Stimulated activated CD4-positive, alpha-beta T cell treated with anti-CD3 and anti-CD28 coated beads, Interleukin-12 subunit alpha, Interleukin-12 subunit beta, amount 100 ng/mL, for 24 hours (primary cell): ENCODE results near the gene ZDHHC7.
"Not testable (repeated sequence)": the region's sequence is repeated elsewhere in the genome, so short reads cannot be mapped to it uniquely, and the experiment has no call there.

Source experiments
- DNase-seq, 2 experiments: peaks; one replicate each; pipeline ENCODE4 v3.0.0-alpha.2; 2020; ENCODE audit warnings: low read depth in 2 of 2

ZDHHC7 gene

DNA sequence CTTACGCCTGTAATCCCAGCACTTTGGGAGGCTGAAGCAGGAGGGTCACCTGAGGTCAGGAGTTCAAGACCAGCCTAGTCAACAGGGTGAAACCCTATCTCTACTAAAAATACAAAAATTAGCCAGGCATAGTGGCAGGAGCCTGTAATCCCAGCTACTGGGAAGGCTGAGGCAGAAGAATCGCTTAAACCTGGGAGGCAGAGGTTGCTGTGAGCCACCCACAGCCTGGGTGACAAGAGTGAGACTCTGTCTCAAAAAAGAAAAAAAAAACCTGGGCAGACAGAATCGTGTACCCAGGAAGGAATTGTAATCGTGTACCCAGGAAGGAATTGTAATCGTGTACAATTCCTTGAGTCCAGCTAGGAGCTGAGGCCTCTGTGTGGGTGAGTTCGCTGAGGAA lies 72.7 kb downstream of the ZDHHC7 start:
- DNase-seq: not testable (repeated sequence)

DNA sequence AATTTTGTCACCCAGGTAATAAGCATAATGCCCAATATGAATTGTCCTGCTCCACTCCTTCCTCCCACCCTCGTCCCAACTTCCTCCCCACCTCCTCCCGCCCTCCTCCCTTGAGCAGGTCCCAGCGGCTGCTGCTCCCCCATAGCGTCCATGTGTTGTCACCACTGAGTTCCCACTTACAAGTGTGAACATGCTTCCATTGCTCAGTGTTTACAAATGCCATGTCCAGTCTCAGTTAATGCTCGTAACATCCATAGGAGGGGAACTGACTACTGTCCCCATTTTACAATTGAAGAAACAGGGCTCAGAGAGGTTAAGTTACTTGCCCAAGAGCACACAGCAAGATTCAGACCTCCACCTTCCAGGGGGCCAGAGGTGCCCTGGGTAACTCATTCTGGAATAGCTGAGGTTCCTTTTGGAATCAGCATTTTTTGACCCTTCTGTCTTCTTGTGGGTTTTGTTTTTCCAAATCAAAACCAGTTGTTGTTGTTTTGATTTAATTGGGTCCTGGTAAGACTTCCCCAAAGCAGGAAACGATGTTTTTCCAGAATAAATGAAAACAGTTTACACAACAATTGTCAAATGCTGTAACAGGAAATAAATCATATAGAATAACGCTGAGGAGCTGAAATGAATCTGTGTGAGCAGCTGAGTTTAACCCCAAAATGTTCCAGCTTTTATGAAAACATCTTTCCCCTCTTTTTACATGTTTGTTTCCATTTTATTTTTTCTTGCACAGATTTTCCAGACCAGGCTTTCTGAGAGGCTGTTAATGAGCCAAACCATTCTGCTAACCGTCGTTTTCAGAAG lies 73.9 kb downstream of the ZDHHC7 start:
- DNase-seq: no peak

DNA sequence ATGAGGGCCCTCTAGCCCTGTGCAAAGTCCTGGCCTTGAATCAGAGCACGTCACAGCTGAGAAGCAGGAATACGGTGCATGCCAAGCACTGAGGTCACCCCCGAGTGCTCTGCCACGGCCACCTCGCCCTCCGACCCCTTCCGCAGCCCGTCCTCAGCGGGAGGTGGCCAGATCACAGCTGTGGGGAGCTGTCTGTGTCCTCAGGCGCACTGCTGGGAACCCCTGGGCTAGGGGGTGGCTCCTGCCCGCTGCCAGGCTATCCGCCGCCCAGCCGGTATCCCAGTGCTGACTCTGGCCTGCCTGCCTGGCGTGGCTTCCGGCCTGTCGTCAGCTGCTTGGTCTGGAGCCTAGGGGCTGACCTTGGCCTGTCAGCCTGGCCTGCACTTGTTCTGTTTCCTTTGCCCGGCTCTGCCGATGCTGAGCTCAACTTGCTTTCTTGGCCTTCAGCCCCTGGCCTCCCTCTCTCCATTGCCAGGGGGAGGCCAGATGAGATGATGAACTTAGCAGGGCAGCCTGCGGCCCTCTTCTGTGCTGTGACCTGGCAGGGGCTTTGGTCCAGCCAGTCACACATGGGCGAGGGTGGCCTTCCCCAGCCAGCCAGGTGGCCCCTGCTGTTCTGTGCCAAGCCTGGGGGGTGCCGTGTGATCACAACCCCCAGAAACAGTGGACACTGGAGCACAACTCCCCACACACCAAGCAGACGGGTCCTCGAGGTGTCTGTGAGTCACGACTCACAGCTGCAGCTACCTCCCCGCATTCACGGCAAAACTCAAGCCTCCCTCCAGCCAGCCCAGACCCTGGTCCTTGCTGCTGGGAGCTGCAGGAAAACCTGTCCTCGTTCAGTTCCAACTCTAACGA lies 77.3 kb downstream of the ZDHHC7 start:
- DNase-seq: no peak

DNA sequence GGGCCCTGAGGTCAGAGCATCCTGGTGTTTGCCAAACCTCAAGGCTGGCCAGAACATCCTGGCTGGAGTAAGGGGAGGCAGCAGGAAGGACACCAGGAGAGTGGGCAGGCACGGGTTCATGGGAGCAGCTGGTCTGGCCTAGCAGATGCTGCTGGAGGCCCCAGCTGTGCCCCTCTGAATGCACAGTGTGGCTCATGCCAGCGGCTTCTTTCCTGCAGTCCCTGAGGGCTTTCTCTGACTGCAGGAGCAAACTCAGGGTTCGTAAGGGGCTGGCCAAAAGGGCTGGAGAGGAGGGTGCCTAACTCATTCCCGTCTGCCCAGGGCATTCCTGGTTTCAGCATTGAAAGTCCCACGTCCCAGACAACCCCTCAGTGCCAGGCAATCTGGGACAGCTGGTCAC lies 78.7 kb downstream of the ZDHHC7 start:
- no peak for DNase-seq

DNA sequence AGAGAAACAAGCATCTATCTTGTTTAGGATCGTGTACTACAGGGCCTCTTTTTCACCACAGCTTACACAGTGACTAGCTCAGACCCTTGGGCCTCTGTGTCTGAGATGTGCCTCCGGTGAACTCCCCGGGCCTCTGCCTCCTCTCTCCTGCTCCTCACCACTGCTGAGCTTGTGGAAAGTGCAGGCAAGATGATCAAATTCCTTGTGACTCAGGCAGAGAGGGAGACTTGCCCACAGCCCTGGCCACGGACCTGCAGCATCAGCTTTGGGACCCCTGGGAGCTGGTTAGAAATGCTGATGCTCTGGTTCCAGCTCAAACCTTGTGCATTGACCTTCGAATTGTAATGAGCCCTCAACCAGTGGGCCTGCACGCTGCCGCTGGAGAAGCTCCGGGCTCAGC lies 79.8 kb downstream of the ZDHHC7 start:
- no peak for DNase-seq

DNA sequence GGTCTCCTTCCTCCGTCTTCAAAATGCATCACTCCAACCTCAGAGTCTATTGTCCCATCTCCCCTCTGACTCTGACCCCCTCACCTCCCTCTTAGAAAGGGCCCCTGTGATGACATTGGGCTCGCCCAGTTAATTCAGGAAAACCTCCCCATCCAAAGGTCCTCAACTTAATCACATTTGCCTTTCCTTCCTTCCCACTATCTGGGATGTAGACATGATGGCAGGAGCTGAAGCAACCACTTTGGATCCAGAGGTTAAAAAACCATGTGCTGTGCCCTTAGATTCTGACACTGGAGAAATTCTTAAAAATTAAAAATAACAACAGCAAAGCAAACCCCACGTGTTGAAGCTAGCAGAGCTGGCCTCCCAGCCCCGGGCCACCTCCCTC lies 80.2 kb downstream of the ZDHHC7 start:
- DNase-seq: no peak

DNA sequence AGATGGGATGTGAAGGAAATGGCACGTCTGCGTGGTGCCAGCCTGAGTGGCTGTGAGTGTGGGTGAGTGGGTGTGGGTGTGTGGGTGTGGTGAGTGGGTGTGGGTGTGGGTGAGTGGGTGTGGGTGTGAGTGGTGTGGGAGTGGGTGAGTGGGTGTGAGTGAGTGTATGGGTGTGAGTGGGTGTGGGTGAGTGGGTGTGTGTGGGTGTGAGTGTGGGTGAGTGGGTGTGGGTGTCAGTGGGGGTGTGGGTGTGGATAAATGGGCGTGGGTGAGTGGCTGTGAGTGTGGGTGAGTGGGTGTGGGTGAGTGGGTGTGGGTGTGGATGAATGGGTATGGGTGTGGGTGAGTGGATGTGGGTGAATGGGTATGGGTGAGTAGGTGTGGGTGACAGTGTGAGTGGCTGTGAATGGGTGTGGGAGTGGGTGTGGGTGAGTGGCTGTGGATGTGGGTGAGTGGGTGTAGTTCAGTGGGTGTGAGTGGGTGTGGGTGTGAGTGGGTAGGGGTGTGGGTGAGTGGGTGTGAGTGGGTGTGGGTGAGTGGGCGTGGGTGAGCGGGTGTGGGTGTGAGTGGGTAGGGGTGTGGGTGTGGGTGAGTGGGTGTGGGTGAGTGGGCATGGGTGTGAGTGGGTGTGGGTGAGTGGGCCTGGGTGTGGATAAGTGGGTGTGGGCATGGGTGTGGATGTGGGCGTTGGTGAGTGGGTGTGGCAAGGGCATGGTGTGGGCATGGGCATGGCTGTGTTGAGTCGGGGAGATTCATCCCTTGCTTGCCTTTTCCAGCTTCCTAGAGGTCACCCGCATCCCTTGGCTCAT lies 80.8 kb downstream of the ZDHHC7 start:
- no peak for DNase-seq

DNA sequence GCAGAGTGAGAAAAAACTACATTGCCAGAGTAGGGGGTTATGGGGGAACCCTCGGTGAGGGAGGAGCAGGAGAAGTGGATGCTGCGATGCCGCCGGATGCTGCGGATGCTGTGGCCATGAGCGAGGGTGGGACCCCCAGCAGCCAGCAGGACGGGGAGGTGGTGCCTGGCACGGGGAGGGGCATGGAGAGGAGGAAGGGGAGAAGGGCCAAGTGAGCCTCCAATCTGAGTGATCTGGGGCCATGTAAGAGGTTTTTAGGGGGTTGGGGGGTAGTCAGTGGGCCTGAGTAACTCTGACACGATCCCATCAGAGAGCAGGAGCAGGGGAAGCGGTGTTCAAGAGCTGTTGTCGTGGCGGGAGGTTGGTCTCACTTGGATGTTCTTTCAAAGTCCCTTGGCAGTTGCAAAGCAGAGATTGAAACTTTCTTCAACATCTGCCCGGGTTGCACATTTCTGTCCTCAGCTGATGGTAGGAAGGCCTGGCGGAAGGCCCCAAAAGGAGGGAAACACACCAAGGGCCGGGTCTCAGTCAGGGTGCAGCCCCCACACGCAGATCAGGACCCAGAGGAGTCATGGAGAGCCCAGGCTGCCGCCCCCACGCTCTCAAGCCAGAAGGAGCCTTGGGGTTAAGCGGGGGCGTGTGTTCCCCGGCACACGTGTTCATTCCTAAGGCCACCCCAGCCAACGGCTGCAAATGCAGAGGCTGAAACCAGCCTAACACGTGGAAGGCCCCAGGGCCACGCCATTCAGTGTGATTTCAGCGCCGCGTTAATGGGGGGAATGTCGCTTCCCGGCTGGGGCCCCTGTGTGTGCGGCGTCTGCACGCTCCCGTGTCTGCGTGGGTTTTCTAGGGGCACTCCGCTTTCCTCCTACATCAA lies 81.7 kb downstream of the ZDHHC7 start:
- DNase-seq: no peak

DNA sequence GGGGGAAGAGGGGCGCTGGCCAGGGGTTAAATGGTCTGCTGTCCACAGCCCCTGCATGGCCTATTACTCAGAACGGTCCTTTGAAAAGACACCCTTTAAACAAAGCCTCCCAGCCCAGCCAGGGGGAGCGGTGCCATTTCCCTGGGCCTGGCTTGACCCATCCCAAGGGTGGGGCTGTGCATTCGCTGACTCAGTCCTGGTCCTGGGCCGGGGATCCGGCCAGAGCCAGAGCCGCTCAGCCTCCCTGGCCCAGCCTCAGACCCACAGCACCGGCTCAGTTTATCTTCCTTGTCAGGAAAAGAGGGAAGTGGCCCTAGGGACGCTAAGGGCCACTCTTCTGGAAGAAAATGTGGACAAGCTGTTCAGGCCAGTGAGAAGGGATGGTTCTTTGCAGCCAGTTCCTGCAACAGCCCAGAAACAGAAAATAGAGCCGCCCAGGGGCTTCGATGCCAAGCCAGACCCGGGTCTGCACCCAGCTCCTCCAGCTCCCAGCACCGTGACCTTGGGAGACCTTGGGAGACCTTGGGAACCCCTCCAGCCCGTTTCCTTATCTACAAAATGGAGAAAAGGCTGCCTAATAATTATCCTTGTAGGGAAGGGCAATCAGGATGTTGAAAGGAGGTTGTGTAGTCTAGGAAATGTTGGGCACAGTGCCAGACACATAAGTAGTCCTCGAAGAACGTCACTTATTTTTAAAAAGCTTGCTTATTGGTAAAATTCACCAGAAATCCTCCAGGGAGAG lies 82.5 kb downstream of the ZDHHC7 start:
- no peak for DNase-seq

DNA sequence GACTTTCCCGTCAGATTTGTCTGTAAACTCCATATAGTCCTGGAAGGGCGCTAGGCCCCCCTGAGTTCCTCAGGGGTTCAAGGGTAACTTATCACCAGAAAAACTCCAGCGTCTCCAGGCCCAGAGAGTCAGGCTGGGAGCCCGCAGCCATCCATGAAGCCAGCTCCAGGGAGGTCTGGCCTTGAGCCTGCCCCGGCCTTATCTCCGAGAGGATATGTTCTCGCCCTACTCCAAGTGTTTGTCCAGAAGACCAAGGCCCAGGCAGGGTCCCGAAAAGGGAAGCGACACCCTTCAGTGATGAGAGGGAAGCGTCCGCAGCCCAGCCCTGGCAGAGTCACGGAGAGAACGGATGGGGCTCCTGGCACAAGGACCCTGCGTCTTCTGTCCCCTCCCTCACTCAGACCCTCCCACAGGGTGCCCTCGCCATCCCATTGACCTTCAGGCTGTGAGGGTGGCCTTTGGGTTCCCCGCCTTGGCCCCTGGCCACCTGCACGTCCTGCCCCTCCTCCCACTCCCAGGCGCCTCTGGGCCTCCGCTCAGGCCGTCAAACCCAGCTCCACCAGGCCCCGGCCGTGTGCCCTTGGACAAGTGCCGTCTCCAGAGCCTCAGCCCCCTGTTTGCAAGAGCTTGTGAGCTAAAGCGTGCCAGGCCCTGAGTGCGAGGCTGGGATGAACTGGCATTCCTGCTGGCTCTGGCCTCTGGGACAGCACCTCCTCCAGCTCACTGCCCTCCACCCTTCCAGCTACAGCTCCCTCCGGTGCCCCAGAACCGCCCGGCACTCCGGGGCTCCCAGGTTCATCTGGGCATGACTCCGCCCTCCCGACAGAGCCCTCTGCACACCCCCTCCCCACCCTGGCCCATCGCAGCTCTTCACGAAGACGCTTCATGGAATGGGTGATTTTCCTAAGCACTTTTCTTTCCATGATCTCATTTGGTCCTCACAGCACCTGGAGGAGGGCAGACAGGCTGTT lies 83.4 kb downstream of the ZDHHC7 start:
- no peak for DNase-seq

DNA sequence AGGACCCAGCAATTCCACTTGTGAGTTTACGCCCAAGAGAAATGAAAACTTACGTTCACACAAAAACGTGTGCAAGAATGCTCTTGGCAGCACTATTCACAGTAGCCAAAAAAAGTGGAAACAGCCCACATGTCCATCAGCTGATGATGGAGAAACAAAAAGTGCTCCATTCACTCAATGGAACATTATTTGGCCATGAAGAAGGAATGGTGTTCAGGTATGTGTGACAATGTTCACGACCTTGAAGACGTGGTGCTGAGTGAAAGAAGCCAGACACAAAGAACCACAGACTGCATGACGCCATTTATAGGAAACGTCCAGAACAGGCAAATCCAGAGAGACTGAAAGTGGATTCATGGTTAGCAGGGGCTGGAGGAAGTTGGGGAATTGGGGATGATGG lies 84.9 kb downstream of the ZDHHC7 start:
- no peak for DNase-seq

DNA sequence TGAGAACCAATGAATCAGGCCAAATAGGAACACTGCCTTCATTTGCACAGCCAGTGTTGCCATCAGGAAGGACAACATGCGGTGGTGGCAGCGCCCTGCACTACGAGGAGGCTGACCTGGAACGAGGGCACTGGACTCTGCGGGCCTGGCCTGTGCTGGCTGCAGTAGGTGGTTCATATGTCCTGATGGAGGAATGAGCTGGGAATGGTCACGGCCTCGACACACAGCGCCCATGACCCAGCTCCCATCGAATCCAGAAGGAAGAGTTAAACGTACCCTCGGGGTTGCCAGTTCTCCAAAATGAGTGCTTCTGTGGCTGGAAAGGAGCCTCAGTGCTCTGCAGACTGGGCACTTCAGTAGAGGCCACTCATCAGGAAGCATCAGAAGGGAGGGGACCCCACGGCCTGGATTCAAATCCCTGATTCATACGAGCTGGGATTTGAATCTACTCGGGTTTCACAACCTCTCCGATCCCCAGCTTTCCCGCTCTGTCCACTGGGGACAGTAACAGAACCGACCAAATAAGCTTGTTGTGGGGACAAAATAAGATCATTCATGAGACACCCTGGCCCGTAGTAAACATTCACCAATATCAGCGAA lies 85.5 kb downstream of the ZDHHC7 start:
- DNase-seq: no peak

DNA sequence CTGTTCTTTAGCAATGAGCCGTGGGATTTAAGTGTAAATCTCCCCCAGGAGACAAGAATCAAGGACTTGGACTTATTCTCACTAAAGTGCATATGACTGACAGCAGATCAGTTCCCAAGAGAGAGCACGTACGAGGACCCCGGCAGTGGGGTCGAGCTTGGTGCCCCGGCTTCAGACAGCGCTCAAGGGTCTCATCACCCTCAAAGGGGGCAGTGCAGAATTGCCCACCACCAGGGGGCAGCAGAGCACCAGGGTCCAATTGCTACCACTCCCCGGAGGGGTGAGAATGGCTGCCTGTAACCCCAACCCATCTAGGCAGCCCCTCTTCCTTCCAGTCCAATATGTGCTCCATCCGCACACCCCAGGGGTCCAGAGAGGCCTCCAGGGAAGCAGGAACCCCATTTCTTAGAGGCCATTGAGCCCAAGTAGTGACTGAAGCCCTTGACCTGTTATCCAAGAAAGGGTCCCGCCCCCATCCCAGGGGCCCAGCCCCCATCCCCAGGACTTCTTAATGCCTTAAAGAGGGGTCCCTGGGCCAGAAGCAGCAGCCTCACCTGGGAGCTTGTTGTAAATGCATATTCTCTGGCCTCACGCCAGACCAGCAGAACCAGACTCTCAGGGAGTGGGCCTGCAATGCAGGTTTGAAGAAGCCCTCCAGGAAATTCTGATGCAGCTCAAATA lies 86.1 kb downstream of the ZDHHC7 start:
- peak; percentile 24 to 72 for DNase-seq

DNA sequence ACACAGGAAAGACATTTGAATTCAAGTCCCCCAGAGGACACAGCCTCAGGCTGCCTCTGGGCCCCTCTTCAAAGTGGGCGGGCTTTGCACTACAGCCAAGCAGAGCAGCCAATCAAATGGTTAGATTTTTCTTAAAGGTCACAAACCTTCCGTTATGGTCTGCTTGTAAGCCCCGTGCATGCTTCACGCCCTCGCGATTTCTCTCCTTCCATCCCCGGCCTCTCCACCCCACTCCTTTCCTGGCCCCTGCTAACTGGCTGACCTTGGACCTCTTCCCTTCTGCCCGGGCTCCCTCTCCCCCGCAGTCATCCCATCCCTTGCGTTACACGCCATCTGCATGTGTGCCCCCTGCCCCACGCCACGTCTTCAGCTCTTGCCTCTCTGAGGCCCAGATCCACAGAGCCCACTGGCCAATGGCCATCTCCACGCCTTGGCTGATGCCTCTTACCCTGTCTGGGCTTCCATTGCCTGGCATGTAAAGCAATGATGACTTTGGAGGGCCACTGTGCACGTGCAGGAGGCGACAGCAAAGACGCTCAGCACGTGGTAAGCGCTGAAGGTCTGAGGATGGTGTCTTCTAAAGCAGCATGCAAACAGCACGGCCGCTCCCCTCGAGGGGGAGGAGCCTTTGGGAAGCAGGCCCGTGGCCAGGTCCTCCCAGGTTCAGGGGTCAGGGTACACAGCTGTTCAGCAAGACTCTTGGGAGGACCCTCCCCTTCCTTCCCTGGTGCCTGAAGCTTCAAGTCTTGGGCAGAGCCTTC lies 86.8 kb downstream of the ZDHHC7 start:
- no peak for DNase-seq
